Measurements from ENCODE around the gene CBLB. TPM values are rescaled to one million over a fixed set of nuclear protein-coding genes. Genes with fewer than 3 reads are reported as not detected.

CBLB gene
- total RNA-seq, 1 experiment from 2014 or later = 19.7 TPM

DNA sequence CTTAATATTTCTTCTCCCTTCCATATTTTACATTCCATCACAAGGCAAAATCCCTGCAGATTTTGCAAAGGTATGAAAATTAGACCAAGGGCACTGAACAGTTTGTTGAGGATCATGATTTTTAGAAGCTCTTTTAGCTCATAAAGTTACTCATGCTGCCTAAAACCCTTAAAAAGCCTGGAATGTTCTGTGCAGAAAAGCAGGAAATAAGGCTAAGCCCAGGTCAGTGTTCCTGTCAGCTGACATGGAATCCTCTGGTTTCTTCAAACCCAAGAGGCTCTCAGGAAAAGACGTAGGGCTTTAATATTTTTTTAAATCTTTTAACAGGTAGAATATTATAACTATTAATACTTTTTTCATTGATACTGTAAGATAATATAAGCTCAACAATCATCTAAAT lies 8.2 kb downstream of the CBLB start:
- BruUV-seq (replicated peaks) = no TSS peak
- ChIA-PET POLR2A (interaction anchor here (1.4 to 2.1 kb wide), 2 partner anchors 8 to 13 kb away, joined by 5 to 6 read pairs; partner anchors contain the start of gene CBLB), CTCF (interaction anchor here (0.6 kb wide), 2 partner anchors 12 to 523 kb away, joined by 3 read pairs; no protein-coding TSS in a partner anchor)
- TF ChIP-seq, protein P1, sequence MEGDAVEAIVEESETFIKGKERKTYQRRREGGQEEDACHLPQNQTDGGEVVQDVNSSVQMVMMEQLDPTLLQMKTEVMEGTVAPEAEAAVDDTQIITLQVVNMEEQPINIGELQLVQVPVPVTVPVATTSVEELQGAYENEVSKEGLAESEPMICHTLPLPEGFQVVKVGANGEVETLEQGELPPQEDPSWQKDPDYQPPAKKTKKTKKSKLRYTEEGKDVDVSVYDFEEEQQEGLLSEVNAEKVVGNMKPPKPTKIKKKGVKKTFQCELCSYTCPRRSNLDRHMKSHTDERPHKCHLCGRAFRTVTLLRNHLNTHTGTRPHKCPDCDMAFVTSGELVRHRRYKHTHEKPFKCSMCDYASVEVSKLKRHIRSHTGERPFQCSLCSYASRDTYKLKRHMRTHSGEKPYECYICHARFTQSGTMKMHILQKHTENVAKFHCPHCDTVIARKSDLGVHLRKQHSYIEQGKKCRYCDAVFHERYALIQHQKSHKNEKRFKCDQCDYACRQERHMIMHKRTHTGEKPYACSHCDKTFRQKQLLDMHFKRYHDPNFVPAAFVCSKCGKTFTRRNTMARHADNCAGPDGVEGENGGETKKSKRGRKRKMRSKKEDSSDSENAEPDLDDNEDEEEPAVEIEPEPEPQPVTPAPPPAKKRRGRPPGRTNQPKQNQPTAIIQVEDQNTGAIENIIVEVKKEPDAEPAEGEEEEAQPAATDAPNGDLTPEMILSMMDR (IDR thresholded peaks at IDR 0.05; ENCODE audit: unreplicated experiment) = no peak
- Mint-ChIP-seq H3K27ac (ENCODE audit: low read depth, unreplicated experiment) (no peak overlapping the region), H3K4me1 (ENCODE audit: insufficient read depth, unreplicated experiment) (peaks cover 12% of the 10 kb centered on the region), H3K27me3 (ENCODE audit: insufficient read depth, unreplicated experiment) (no peaks in the 10 kb centered on the region), H3K36me3 (ENCODE audit: insufficient read depth, unreplicated experiment) (peaks cover 7% of the 10 kb centered on the region), H3K4me3 (ENCODE audit: unreplicated experiment) (no peak overlapping the region), H3K9me3 (ENCODE audit: unreplicated experiment) (no peaks in the 10 kb centered on the region)
- intact Hi-C loops (cut with micrococcal nuclease) = loop anchor here (10.0 kb wide), 2 partner anchors 146 to 1204 kb away; no protein-coding TSS in a partner anchor
- no peak for DNase-seq (ENCODE audit: unreplicated experiment)

DNA sequence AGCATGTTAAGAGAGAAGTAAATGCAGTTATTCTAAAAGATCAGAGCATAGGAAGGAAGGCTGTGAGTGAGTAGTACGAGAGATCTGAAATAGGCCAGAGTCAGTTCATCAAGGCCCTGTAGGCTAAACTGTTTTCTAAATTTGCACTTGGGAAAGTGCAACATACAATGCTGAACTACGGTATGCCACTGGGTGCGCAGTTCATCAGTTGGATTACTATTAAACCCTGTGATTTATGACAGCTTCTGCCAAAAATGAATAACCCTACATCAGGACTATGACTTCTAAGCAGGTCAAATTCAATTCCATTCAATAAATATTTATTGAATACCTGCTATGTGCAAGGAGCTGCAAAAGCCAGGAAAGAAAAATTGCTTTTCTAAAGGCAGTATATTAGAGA lies 10.8 kb downstream of the CBLB start:
- no peak overlapping the region for H3K4me3 Mint-ChIP-seq (ENCODE audit: unreplicated experiment)
- TF ChIP-seq, protein P1 (IDR thresholded peaks at IDR 0.05; ENCODE audit: unreplicated experiment) = no peak
- POLR2A ChIA-PET = interaction anchor here (0.8 kb wide), 1 partner anchor 18 kb away, joined by 3 read pairs; no protein-coding TSS in a partner anchor
- H3K27me3 Mint-ChIP-seq (ENCODE audit: insufficient read depth, unreplicated experiment) = no peaks in the 10 kb centered on the region
- no peaks in the 10 kb centered on the region for H3K4me1 Mint-ChIP-seq (ENCODE audit: insufficient read depth, unreplicated experiment)
- no peak for DNase-seq (ENCODE audit: unreplicated experiment)
- H3K9me3 Mint-ChIP-seq (ENCODE audit: unreplicated experiment) = no peaks in the 10 kb centered on the region
- intact Hi-C loops (cut with micrococcal nuclease) = no loop called here
- CTCF ChIA-PET = interaction anchor here (0.6 to 0.7 kb wide), 2 partner anchors 175 to 717 kb away, joined by 3 to 4 read pairs; no protein-coding TSS in a partner anchor
- H3K36me3 Mint-ChIP-seq (ENCODE audit: insufficient read depth, unreplicated experiment) = peaks cover 19% of the 10 kb centered on the region
- no TSS peak for BruUV-seq (replicated peaks)
- no peak overlapping the region for H3K27ac Mint-ChIP-seq (ENCODE audit: low read depth, unreplicated experiment)

DNA sequence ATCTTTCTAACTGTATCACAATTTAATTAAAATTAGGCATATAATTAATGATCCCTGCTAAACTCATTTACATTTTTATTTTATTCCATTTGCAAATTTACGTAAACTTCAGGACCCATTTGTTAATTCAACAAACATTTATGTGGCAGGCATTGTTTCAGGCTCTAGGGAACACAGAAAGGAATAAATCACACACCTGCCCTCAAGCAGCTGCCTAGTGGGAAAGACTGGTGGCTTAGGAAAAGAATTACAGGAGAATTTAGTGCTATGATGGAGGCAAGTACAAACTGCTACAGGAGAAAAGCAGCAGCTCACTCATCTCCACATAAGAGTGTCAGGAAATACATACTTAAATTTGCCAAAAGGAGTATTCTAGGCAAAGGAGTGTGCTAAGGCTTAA lies 11.2 kb downstream of the CBLB start:
- TF ChIP-seq, protein P1 (IDR thresholded peaks at IDR 0.05; ENCODE audit: unreplicated experiment) = no peak
- H3K4me3 Mint-ChIP-seq (ENCODE audit: unreplicated experiment) = no peak overlapping the region
- H3K4me1 Mint-ChIP-seq (ENCODE audit: insufficient read depth, unreplicated experiment) = no peaks in the 10 kb centered on the region
- H3K36me3 Mint-ChIP-seq (ENCODE audit: insufficient read depth, unreplicated experiment) = peaks cover 23% of the 10 kb centered on the region
- DNase-seq (ENCODE audit: unreplicated experiment) = no peak
- POLR2A ChIA-PET = interaction anchor here (1.1 kb wide), 1 partner anchor 10 kb away, joined by 5 read pairs; no protein-coding TSS in a partner anchor
- BruUV-seq (replicated peaks) = no TSS peak
- no peak overlapping the region for H3K27ac Mint-ChIP-seq (ENCODE audit: low read depth, unreplicated experiment)
- CTCF ChIA-PET = interaction anchor here (0.5 to 0.6 kb wide), 2 partner anchors 487 to 718 kb away, joined by 3 to 4 read pairs; no protein-coding TSS in a partner anchor
- no peaks in the 10 kb centered on the region for H3K9me3 Mint-ChIP-seq (ENCODE audit: unreplicated experiment)
- intact Hi-C loops (cut with micrococcal nuclease) = no loop called here
- no peaks in the 10 kb centered on the region for H3K27me3 Mint-ChIP-seq (ENCODE audit: insufficient read depth, unreplicated experiment)

GRCh38 chr3:105856605-105857004 lies 12.2 kb downstream of the CBLB start:
- ChIA-PET CTCF (no interaction called here), POLR2A (interaction anchor here (0.6 to 1.1 kb wide), 2 partner anchors 11 to 17 kb away, joined by 3 to 5 read pairs; no protein-coding TSS in a partner anchor)
- no peak overlapping the region for H3K4me3 Mint-ChIP-seq (ENCODE audit: unreplicated experiment)
- no peak for DNase-seq (ENCODE audit: unreplicated experiment)
- no TSS peak for BruUV-seq (replicated peaks)
- no peaks in the 10 kb centered on the region for H3K9me3 Mint-ChIP-seq (ENCODE audit: unreplicated experiment)
- H3K36me3 Mint-ChIP-seq (ENCODE audit: insufficient read depth, unreplicated experiment) = peaks cover 29% of the 10 kb centered on the region
- no peak overlapping the region for H3K27ac Mint-ChIP-seq (ENCODE audit: low read depth, unreplicated experiment)
- no peaks in the 10 kb centered on the region for H3K4me1 Mint-ChIP-seq (ENCODE audit: insufficient read depth, unreplicated experiment)
- H3K27me3 Mint-ChIP-seq (ENCODE audit: insufficient read depth, unreplicated experiment) = no peaks in the 10 kb centered on the region
- intact Hi-C loops (cut with micrococcal nuclease) = no loop called here
- TF ChIP-seq, protein P1 (IDR thresholded peaks at IDR 0.05; ENCODE audit: unreplicated experiment) = no peak
